DMS 273 treated with DMSO at 0.1 percent for 48 hours (cell line): ENCODE data around the gene PLXNB3.
A peak's percentile ranks its signal among the peaks of the same experiment; 100 is the strongest.

Source experiments
- DNase-seq: peaks from one replicate; lab custom pipeline; 2025; lab: John Stamatoyannopoulos, UW

PLXNB3 gene

DNA sequence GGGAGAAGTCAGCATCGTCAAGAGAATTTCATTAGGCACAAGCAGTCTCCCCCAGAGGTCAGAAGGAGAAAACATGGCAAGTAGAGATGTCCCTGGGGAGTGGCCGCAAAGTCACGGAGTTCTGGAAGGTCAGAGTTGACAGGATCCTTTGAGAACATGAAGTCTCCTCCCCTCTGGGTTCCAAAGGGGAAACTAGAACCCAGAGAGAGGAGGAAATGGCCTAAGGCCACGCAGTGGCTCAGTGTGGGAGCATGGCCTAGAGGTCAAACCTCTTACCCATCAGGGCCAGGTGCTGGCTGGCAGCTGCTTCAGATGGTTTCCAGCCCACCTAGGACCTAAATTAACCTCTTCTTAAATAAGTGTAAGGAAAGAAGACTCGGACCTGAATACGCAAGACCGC lies 29.2 kb downstream of the PLXNB3 start:
- no peak for DNase-seq

DNA sequence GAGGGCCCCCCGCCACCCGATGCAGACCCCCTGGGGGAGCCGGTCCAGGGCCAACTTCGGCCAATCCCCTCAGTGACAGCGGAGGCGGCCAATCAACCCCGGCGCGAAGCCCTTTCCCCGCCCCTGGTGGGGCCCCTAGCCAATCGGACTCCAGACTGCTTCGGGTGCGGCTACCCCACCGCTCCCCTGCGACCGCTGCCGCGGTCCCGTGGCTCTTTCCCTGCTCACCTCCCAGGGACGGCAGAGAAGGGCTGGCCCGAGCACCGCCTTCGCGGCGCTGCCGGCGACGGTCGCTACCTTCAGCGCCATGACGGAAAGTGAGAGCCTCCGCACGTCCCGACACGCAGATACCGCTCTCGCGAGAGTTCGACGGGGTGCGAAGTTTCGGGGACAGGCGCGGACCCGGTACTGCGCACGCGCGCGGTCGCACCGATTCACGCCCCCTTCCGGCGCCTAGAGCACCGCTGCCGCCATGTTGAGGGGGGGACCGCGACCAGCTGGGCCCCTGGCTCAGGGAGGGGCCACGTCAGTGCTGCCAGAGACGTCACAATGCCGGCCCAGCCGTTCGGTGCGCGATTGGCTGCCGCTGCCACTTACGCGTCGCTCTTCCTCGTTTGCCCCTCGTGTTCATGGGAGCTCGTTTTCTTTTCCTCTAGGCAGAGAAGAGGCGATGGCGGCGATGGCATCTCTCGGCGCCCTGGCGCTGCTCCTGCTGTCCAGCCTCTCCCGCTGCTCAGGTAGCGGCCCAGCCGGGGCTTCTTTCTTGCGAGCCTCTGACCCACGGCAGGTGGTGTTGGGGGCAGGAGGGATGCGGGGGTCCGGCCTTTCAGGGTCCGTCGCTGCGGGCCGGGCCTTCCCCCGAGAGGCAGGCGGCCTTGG lies 30.2 kb downstream of the PLXNB3 start, which contains the start of the genes IDH3G and SSR4:
Gene IDH3G (minus strand): TSS at position 358 of the 879 bp plus-strand sequence. CDS start 49 bp downstream, at position 309.
Gene SSR4 (plus strand): TSS at position 651 of the 879 bp plus-strand sequence. CDS start 20 bp downstream, at position 671.
- DNase-seq, result peak; percentile 90

DNA sequence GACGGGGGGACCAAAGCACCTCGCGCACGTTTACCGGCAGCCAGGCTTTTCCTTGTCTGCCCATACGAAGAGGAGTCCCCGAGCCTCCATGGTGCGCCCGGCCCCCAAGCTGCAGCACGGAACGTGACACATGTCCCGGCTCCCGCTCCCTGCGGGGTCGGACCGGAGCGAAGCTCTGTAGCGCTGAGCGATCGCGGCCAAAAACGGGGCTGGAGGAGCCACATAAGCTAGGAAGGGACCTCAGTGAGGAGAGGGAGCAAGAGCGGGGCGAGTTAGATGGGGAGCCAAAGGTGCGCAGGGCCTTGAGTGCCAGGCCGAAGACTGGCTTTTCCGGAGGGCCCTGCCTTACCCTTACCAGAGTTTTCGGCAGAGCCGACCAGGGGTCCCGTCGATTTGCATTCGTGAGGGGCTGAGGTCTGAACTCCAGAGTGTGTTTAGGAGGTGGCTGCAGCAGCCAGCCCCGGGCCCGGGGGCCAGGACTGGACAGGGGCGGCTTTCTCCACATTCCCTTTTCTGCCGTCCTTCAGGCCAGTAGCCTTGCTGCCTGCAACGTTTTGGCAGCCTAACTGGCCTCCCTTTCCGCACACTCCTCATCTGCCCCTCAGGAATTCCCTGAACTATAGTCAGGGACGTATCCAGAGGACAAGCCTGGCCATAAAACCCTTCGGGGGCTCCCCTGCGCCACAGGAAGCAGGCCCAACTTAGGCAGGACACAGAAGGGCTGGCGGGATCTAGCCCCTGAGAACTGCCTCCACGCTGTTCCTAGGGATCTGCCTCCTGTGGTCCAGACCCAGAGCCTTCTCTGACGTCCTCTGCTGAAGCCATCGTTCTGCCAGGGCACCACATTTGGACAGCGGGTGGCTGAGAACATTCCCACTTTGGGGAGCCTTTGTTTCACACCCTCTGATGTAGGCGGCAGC lies 31.1 kb downstream of the PLXNB3 start:
- DNase-seq, result no peak

DNA sequence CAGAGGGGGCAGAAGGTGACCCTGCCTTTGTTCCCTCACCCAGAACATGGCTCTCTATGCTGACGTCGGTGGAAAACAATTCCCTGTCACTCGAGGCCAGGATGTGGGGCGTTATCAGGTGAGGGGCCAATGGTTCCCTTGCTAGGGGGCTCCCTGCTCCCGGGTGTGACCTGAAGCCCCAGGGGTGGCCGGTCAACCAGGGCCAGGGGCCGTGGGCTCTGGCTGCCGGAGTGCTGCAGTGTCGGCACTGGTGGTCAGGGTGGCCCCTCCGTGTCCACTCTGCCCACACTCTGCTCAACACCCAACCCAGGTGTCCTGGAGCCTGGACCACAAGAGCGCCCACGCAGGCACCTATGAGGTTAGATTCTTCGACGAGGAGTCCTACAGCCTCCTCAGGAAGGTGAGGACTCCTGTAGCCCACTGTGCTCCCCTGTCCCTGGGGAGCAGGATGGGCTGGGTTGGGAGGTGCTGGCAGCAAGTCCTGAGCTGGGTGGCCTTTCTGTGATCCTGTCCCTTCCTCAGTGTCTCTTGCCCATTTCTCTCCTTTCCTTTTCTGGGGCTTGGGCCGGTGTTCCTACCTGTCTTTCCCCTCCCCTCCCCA lies 33.5 kb downstream of the PLXNB3 start:
- DNase-seq, result no peak

DNA sequence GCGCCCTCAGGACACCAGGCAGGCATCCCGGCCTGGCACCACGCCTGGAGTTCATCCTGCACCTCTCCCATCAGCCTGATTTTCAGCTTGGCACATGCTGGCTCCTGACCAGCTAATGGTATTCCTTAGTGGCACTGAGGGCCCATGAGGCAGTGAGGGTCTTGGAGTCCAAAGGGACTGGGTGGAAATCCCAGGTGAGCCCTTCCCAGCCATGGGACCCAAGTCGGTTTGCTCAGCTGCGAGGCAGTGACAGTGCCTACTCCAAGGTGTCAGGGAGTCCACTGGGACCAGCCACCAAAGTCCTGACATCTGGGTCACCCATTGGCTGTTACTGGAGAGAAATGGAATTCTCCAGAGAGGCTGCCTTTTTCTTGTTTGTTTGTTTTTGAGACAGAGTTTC lies 35.3 kb downstream of the PLXNB3 start:
- DNase-seq, result no peak

DNA sequence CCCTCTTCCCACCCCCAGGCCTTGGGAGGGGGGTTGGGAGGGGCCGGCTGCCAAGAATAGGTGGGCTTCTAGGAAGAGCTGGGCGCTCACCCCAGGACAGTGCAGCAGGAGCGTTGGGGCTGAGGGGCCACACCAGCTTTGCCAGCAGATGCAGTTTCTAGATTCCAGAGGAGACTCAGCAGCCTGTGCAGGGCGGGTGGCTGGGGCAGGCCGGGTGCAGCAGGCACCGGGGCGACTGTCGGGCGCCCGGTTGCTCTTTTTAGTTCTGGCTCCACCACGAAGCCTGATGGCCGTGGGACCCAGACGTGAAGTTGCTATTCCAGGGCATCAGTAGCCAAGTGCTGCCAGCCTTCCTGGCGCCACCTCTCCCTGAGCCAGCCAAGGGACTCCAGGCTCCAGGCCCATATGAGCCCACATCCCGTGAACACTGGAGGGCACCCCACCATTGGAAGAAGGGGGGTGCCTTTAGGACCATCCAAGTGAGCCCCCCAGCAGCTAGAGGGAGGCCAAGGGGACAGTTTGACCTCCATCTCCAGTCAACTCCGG lies 36.2 kb downstream of the PLXNB3 start:
- DNase-seq, result no peak

DNA sequence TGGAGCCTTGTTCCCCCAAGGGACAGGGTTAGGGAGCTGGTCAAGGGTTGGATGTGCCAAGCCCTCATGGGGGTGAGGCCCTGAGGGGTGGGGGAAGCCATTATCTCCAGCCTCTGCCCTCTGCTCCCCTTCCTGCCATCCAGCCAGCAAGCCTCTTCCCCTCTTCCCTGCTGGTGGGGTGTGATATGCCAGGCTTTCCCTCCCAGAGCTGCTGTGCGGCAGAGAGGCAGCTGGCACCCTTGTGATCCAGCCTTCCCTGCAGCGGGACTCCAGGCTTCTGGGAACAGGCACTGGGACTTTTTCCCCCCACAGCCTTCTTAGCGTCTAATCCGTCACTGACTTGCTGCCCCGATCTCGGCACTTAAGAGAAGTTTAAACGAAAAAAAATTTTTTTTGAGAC lies 36.7 kb downstream of the PLXNB3 start:
- DNase-seq, result no peak

DNA sequence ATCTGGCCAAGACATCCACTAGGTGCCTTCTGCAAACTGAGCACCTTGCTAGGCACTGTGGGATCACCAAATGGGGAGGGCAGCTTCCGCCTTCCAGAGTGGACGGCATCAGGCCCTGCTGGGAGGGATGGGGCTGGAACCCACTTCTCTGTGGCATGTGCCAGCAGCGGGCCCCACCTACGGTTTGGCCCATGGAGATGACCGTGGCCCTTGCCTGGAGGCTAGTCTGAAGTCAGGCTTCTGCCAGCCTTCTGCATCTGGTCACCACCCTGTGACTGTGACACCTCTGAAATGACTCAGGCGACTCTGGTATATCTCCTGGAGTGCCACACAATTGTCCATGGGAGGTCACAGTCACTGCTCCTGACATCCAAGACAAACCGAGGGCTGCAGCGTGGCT lies 37.6 kb downstream of the PLXNB3 start:
- no peak for DNase-seq

DNA sequence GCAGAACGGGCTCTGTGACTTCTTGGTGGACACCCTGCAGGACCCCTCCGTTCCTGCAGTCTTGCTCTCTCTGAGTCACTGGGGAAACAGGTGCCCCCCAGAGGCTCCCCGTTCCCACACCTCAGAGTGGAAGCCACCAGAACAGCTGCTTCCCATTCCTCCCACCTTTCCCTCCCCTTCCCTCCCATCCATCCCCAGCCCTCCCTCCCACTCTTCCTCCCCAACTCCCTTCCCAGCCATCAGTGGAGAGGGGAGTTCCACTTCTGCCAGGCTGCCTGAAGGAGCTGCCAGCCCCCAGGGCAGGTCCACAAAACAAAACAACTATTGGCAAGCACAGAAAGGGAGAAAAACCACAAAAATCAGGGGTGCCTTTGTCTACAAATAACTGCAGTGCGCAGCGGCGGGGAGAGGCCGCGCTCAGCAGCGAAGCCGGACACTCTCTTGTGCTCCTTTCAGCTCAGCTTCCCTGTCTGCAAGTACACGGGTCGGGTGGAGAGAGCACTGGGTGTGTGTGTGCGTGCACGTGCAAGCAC lies 38.5 kb downstream of the PLXNB3 start:
- DNase-seq, result no peak

DNA sequence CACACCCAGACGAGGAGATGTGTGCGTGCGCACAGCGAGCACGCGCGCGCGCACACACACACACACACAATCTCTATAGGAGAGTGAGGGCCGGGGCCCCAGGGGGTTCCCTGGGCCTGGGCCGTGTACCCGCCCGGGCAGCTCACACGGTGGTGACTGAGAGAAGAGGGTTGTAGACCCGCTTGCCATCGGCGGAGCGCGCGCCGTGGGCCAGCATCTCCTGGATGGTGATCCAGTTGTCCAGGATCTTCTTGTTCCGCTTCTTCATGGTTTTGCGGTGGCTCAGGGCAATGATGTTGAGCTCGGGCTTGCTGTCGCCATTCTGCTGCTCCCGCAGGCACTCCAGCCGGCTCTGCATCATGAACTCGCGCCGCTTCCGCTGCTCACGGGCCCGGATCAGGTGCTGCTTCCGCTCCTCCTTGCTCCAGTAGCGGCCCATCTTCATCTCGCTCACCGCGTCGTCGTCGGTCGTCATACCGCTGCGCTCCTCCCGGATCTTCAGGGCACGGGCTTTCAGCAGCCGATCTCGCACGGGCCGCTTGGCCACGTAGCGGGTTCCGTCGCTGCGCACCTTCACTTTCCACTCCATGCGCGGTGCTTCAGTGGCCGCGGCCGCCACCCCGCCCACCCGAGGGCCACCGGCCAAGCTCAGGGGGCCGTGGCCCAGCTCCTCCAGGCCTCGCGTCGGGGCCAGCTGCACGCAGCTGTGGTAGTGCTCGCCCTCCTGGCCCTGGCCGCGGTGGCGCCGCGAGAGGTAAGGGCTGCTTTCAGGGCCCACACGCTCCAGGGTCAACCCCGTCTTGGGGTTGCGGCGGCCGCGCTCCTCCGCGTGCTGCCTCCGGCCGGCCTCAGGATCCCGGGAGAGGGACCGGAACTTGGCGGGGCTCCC lies 39.4 kb downstream of the PLXNB3 start:
- no peak for DNase-seq

DNA sequence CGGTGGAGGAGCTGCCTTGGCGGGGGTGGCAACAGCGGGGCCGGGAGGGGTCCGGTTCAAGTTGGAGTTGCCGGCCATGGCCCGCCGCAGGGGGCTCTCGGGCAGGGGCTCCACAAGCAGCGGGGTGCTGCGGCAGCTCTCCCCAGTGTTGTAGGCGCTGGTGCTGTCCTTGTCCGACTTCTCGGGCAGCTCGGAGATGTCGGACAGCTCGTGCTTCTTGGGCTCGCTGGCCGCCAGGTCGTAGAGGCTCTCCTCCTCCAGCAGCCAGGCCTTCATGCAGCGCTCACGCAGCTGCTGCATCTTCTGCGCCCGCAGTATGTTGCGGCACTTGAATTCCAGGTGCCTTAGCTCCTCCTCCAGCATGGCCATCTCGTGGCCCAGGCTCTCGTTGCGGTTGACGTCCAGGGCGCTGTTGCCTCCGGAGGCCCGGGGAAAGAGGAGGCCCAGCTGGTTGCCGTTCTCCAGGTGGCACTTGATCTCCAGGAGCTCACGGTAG lies 40.1 kb downstream of the PLXNB3 start:
- DNase-seq, result no peak

DNA sequence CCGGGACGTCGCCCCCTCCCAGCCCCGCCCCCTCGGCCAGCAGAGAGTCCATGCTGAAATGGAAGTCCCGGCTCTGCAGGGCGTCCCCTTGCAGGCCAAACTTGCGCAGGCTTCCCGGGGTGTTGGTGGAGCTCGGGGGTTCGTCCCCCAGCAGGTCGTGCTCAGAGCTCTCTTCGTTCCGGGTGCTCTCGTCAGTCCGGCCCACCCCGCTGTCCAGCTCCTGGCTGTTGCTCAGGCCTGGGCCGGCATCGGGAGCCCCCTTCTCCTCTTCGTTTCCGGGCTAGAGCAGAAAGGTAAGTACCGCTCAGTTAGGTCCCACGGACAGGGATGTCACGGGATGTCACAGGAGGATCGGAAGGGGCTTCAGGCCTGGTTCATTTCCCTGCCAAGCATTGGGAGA lies 40.6 kb downstream of the PLXNB3 start:
- DNase-seq, result no peak

DNA sequence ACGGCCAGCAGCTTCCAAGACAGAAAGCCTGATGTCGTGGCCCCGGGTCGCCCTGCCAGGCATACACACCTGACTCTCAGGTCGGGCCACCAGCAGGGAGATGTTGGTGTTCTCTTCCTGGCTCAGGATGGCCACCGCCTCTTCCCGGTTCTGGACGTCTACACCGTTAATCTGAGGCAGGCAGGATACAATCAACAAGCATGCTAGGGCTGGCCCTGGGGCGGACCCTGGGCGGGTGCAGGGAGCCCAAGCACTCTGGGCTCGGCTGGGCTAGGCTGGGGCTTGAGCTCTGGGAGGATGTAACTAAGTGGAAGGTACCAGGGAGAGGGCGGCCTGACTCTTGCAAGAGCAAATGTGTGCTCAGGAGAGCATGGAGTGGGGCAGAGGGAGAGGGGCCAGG lies 41.4 kb downstream of the PLXNB3 start:
- DNase-seq, result no peak

DNA sequence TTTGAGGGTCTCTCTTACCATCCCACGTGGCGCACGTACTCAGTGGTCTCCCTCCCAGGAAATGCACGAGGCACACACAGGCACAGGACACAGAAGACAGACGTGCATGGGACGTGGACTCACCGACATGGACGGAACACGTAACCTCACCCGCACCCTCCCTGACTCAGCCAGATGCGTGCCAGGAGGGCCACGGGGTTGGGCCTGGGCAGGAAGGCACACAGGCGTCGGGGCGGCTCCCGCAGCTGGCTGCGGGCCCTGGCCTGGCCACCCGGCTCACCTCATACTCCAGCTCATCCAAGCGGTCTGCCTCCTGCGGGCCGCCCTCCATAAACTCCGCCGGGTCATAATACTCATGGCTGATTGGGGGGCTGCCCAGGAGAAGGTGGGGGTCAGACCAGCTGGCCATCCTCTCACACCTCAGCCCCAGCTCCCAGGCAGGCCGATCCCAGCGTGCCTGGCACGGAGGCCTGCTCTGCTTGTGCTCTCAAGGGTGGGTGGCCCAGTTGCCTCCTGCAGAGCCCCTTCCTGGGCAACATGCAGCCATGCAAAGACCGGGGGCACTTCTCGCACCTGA lies 43.0 kb downstream of the PLXNB3 start:
- DNase-seq, result no peak

DNA sequence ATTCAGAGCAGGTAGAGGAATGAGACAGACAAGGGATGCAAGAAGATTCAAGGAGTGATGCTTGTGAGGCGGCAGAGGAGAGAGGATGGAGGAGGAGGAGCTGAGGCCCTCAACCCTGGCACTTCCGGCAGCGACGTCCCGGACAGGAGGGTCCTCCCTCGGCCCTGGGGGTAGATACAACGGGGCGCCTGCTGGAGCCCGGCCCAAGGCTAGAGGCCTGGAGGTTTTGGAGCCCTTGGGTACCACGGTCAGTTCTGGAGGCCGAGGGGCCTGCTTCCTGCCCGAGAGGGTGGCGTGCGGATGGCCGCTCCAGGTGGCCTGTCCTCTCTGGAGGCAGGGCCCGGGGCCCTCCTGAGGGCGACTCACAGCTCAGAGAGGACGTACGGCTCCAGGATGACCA lies 43.9 kb downstream of the PLXNB3 start:
- DNase-seq, result no peak

DNA sequence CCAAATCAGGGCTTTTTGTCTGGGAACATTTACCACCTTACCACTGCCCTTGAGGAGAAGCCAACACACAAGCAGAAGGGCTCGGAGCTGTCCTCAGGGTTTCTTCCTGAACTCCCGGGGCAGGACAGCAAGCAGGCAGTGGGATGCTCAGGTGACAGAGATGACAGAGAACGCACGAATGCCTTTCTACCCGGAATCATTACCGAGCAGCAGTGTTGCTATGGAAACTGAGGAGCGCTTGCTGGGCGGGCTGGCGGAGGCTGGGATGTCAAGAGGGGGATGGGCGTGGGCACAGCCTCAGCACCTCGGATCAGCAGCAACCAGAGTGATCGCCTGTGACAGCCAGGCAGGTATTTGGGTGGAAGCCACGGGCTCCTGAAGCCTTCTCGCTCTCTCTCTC lies 48.2 kb downstream of the PLXNB3 start:
- DNase-seq, result no peak

DNA sequence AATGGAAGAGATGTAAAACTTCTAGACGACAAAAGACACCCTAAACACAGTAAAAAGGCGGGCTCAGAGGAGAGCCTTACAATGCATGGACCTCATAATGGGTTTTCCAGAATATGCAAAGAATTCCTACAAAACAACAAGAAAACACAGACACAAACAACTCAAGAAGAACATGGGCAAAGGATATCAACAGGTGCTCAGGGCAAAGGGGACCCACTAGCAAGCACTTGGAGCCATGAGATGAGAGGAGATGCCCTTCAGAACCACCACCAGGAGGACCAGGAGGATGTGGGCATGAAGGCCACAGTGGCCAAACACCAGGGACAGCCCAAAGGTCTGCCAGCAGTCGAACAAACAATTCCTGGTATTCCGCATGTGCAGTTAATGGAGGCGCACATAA lies 49.1 kb downstream of the PLXNB3 start:
- no peak for DNase-seq

DNA sequence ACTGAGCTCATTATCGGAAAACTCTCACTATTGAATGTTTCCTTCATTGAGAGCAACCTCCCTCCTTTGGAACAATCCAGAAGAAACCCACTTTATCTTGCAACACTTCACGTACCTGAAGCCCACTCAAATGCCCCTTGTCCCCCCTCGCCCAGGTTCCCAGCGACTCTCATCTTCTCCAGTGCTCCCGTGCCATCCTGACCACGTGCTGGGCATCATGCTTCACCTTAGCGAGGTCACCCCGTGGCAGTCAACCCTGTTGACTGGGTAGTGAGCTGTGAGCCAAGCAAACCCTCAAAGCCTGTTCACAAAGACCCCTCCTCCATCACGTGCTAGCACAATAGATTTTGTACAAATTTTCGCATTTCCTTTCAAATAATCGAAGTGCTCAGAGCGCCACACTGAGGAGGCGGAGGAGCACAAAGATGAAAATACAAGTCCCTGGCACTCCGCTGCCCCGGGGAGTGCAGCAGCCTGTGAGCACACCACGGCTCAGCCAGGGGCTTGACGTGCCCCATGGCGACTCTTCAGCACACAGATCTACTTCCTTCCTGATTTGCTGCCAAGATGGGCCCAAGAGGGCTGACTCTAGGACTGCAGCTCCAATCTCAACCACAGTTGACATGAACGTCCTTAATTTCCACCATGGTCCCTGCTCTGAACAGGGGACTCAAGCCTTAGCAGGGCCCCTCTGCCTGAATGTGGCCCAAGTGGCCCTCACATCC lies 50.7 kb downstream of the PLXNB3 start:
- DNase-seq, result no peak
